Right kidney (tissue), 1 donor: ENCODE results near the gene EXTL1.

Source experiments
- DNase-seq: peaks from one replicate; pipeline ENCODE4 v3.0.0-alpha.2; 2016

EXTL1 gene

GRCh38 chr1:26043765-26044164, 22.2 kb downstream of the EXTL1 start:
- DNase-seq = no peak

- no peak for DNase-seq
These were observed 22.8 kb downstream of the EXTL1 start for GRCh38 chr1:26044414-26044813.

GRCh38 chr1:26044971-26045721, 23.6 kb downstream of the EXTL1 start:
- peak; percentile 38 for DNase-seq

GRCh38 chr1:26045722-26046245, 24.2 kb downstream of the EXTL1 start, which contains the start of gene SLC30A2:
Gene SLC30A2 (minus strand): TSS chr1:26046118. CDS start chr1:26045896, 222 bp downstream.
- peak; percentile 75 for DNase-seq

- peak; percentile 73 for DNase-seq
These were observed 24.9 kb downstream of the EXTL1 start for GRCh38 chr1:26046246-26047095.

- DNase-seq = no peak
These were observed 25.8 kb downstream of the EXTL1 start for GRCh38 chr1:26047278-26047874.

GRCh38 chr1:26049531-26050247, 28.1 kb downstream of the EXTL1 start:
- DNase-seq = no peak

- DNase-seq = no peak
These were observed 28.7 kb downstream of the EXTL1 start for GRCh38 chr1:26050248-26050640.

- DNase-seq = no peak
These were observed 32.4 kb downstream of the EXTL1 start for GRCh38 chr1:26053718-26054560.

GRCh38 chr1:26055041-26055440, 33.5 kb downstream of the EXTL1 start:
- no peak for DNase-seq

GRCh38 chr1:26057189-26057588, 35.6 kb downstream of the EXTL1 start:
- no peak for DNase-seq

GRCh38 chr1:26058052-26058595, 36.5 kb downstream of the EXTL1 start:
- no peak for DNase-seq

GRCh38 chr1:26059906-26060305, 38.3 kb downstream of the EXTL1 start:
- DNase-seq = no peak

- DNase-seq = no peak
These were observed 39.4 kb downstream of the EXTL1 start for GRCh38 chr1:26060832-26061574.

GRCh38 chr1:26064553-26064952, 43.0 kb downstream of the EXTL1 start:
- DNase-seq = no peak

GRCh38 chr1:26066160-26066559, 44.6 kb downstream of the EXTL1 start:
- DNase-seq = no peak

- no peak for DNase-seq
These were observed 45.3 kb downstream of the EXTL1 start for GRCh38 chr1:26066857-26067256.

GRCh38 chr1:26067432-26067911, 45.9 kb downstream of the EXTL1 start, which contains the start of gene TRIM63:
Gene TRIM63 (minus strand): TSS chr1:26067630. CDS start chr1:26067494, 136 bp downstream.
- DNase-seq = no peak

GRCh38 chr1:26069941-26070295, 48.3 kb downstream of the EXTL1 start:
- no peak for DNase-seq
